ENCODE results near the gene TUBB4B.

Gene TUBB4B

DNA sequence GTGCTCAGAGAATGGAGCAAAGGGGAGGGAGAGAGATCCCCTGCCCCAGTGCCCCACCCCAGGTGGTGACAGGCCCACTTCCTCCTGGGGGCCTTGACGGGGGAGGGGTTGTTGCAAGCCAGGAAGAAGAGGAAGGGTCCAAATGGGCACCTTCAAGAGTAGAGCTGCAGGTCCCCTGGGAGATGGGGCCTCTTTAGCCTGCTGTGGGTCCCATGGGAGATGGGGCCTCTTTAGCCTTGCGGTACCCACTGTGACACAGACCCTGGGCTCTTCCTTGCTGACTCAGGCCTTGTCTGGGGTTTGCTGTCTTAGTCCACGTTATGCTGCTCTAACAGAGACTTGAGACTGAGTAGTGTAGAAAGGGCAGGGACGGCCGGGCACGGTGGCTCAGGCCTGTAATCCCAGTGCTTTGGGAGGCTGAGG, 26.9 kb downstream of the TUBB4B start:
- no CpG with 5 or more reads among the region's 6 CpGs for WGBS (ENCODE audit: extremely low coverage, insufficient coverage, low lambda C conversion rate)

GRCh38 chr9:137268538-137269201, 27.6 kb downstream of the TUBB4B start:
- Histone ChIP-seq H3K27me3 (ENCODE audit: insufficient read depth, low read length, poor library complexity) (no peaks in the 10 kb centered on the region), H3K27ac (ENCODE audit: low read depth, low read length) (no peak overlapping the region), H4K8ac (ENCODE audit: low read depth, low read length) (no peak overlapping the region), H3K36me3 (ENCODE audit: control insufficient read depth, insufficient read depth, low read length) (peaks cover 12% of the 10 kb centered on the region), H3K18ac (ENCODE audit: low read length) (no peak overlapping the region), H3K23ac (ENCODE audit: low read length) (no peak overlapping the region), H3K4me1 (ENCODE audit: control insufficient read depth, low read depth, low read length) (no peaks in the 10 kb centered on the region), H3K4me2 (ENCODE audit: low read length) (no peak overlapping the region), H2AK5ac (ENCODE audit: low read length) (no peak overlapping the region), H2BK120ac (ENCODE audit: low read depth, low read length) (no peak overlapping the region), H3K79me1 (ENCODE audit: low read length) (peaks cover 5% of the 10 kb centered on the region), H3K4ac (ENCODE audit: low read depth, low read length) (no peak overlapping the region), H3K9ac (ENCODE audit: low read length) (no peak overlapping the region), H4K5ac (ENCODE audit: low read length) (no peak overlapping the region), H2BK15ac (replicated peaks; ENCODE audit: low read depth) (no peak overlapping the region), H3K56ac (ENCODE audit: low read length) (no peak overlapping the region), H3K4me3 (ENCODE audit: low read length) (no peak overlapping the region), H2BK5ac (ENCODE audit: low read length) (no peak overlapping the region), H3K79me2 (ENCODE audit: control insufficient read depth, insufficient read depth, low read length) (no peaks in the 10 kb centered on the region)
- DNase-seq = no peak
- no CpG with 5 or more reads among the region's 19 CpGs for WGBS (ENCODE audit: extremely low coverage, insufficient coverage, low lambda C conversion rate)

More for the DNA sequence above, 26.9 kb downstream of the TUBB4B start:
- Histone ChIP-seq H3K4ac (ENCODE audit: low read depth, low read length) (no peak overlapping the region), H3K36me3 (ENCODE audit: control insufficient read depth, insufficient read depth, low read length) (peaks cover 12% of the 10 kb centered on the region), H3K4me1 (ENCODE audit: control insufficient read depth, low read depth, low read length) (no peaks in the 10 kb centered on the region), H2BK5ac (ENCODE audit: low read length) (no peak overlapping the region), H4K8ac (ENCODE audit: low read depth, low read length) (no peak overlapping the region), H3K79me1 (ENCODE audit: low read length) (peaks cover 2% of the 10 kb centered on the region), H2BK120ac (ENCODE audit: low read depth, low read length) (no peak overlapping the region), H3K56ac (ENCODE audit: low read length) (no peak overlapping the region), H3K79me2 (ENCODE audit: control insufficient read depth, insufficient read depth, low read length) (no peaks in the 10 kb centered on the region), H3K27ac (ENCODE audit: low read depth, low read length) (no peak overlapping the region), H3K9ac (ENCODE audit: low read length) (no peak overlapping the region), H3K23ac (ENCODE audit: low read length) (no peak overlapping the region), H3K4me2 (ENCODE audit: low read length) (no peak overlapping the region), H3K4me3 (ENCODE audit: low read length) (no peak overlapping the region), H2AK5ac (ENCODE audit: low read length) (no peak overlapping the region), H3K18ac (ENCODE audit: low read length) (no peak overlapping the region), H4K5ac (ENCODE audit: low read length) (no peak overlapping the region), H3K27me3 (ENCODE audit: insufficient read depth, low read length, poor library complexity) (no peaks in the 10 kb centered on the region), H2BK15ac (replicated peaks; ENCODE audit: low read depth) (no peak overlapping the region)
- no peak for DNase-seq

- no peak for DNase-seq
- Histone ChIP-seq H2BK120ac (ENCODE audit: low read depth, low read length) (no peak overlapping the region), H3K9ac (ENCODE audit: low read length) (no peak overlapping the region), H3K23ac (ENCODE audit: low read length) (no peak overlapping the region), H3K27ac (ENCODE audit: low read depth, low read length) (no peak overlapping the region), H3K36me3 (ENCODE audit: control insufficient read depth, insufficient read depth, low read length) (peaks cover 8% of the 10 kb centered on the region), H3K4me1 (ENCODE audit: control insufficient read depth, low read depth, low read length) (no peaks in the 10 kb centered on the region), H2AK5ac (ENCODE audit: low read length) (no peak overlapping the region), H4K8ac (ENCODE audit: low read depth, low read length) (no peak overlapping the region), H3K4ac (ENCODE audit: low read depth, low read length) (no peak overlapping the region), H2BK5ac (ENCODE audit: low read length) (no peak overlapping the region), H2BK15ac (replicated peaks; ENCODE audit: low read depth) (no peak overlapping the region), H4K5ac (ENCODE audit: low read length) (no peak overlapping the region), H3K4me2 (ENCODE audit: low read length) (no peak overlapping the region), H3K56ac (ENCODE audit: low read length) (no peak overlapping the region), H3K79me1 (ENCODE audit: low read length) (peaks cover 5% of the 10 kb centered on the region), H3K4me3 (ENCODE audit: low read length) (no peak overlapping the region), H3K18ac (ENCODE audit: low read length) (no peak overlapping the region), H3K79me2 (ENCODE audit: control insufficient read depth, insufficient read depth, low read length) (no peaks in the 10 kb centered on the region), H3K27me3 (ENCODE audit: insufficient read depth, low read length, poor library complexity) (no peaks in the 10 kb centered on the region)
- no CpG with 5 or more reads among the region's 17 CpGs for WGBS (ENCODE audit: extremely low coverage, insufficient coverage, low lambda C conversion rate)
These were observed 28.2 kb downstream of the TUBB4B start for GRCh38 chr9:137269231-137269772.

GRCh38 chr9:137270929-137271695, 30.0 kb downstream of the TUBB4B start:
- H3K4me2 ChIP-seq (ENCODE audit: low read length) = no peak overlapping the region
- H3K23ac ChIP-seq (ENCODE audit: low read length) = no peak overlapping the region
- H3K36me3 ChIP-seq (ENCODE audit: control insufficient read depth, insufficient read depth, low read length) = peaks cover 4% of the 10 kb centered on the region
- no peak overlapping the region for H4K8ac ChIP-seq (ENCODE audit: low read depth, low read length)
- H3K18ac ChIP-seq (ENCODE audit: low read length) = no peak overlapping the region
- H3K79me1 ChIP-seq (ENCODE audit: low read length) = peaks cover 5% of the 10 kb centered on the region
- no peak overlapping the region for H3K4ac ChIP-seq (ENCODE audit: low read depth, low read length)
- no peak overlapping the region for H2BK15ac ChIP-seq (replicated peaks; ENCODE audit: low read depth)
- H3K27me3 ChIP-seq (ENCODE audit: insufficient read depth, low read length, poor library complexity) = no peaks in the 10 kb centered on the region
- DNase-seq = no peak
- H3K27ac ChIP-seq (ENCODE audit: low read depth, low read length) = no peak overlapping the region
- H4K5ac ChIP-seq (ENCODE audit: low read length) = no peak overlapping the region
- WGBS (ENCODE audit: extremely low coverage, insufficient coverage, low lambda C conversion rate) = no CpG with 5 or more reads among the region's 32 CpGs
- no peak overlapping the region for H3K56ac ChIP-seq (ENCODE audit: low read length)
- no peak overlapping the region for H2BK5ac ChIP-seq (ENCODE audit: low read length)
- no peak overlapping the region for H2BK120ac ChIP-seq (ENCODE audit: low read depth, low read length)
- no peak overlapping the region for H3K9ac ChIP-seq (ENCODE audit: low read length)
- H3K79me2 ChIP-seq (ENCODE audit: control insufficient read depth, insufficient read depth, low read length) = no peaks in the 10 kb centered on the region
- no peaks in the 10 kb centered on the region for H3K4me1 ChIP-seq (ENCODE audit: control insufficient read depth, low read depth, low read length)
- H3K4me3 ChIP-seq (ENCODE audit: low read length) = no peak overlapping the region
- H2AK5ac ChIP-seq (ENCODE audit: low read length) = no peak overlapping the region

GRCh38 chr9:137271696-137272076, 30.6 kb downstream of the TUBB4B start:
- WGBS (ENCODE audit: extremely low coverage, insufficient coverage, low lambda C conversion rate) = no CpG with 5 or more reads among the region's 3 CpGs
- Histone ChIP-seq H3K18ac (ENCODE audit: low read length) (no peak overlapping the region), H3K4me3 (ENCODE audit: low read length) (no peak overlapping the region), H3K4ac (ENCODE audit: low read depth, low read length) (no peak overlapping the region), H3K27me3 (ENCODE audit: insufficient read depth, low read length, poor library complexity) (no peaks in the 10 kb centered on the region), H2AK5ac (ENCODE audit: low read length) (no peak overlapping the region), H3K79me1 (ENCODE audit: low read length) (peaks cover 5% of the 10 kb centered on the region), H3K9ac (ENCODE audit: low read length) (no peak overlapping the region), H2BK120ac (ENCODE audit: low read depth, low read length) (no peak overlapping the region), H3K23ac (ENCODE audit: low read length) (no peak overlapping the region), H3K4me2 (ENCODE audit: low read length) (no peak overlapping the region), H3K56ac (ENCODE audit: low read length) (no peak overlapping the region), H3K79me2 (ENCODE audit: control insufficient read depth, insufficient read depth, low read length) (no peaks in the 10 kb centered on the region), H2BK15ac (replicated peaks; ENCODE audit: low read depth) (no peak overlapping the region), H2BK5ac (ENCODE audit: low read length) (no peak overlapping the region), H3K36me3 (ENCODE audit: control insufficient read depth, insufficient read depth, low read length) (peaks cover 4% of the 10 kb centered on the region), H4K5ac (ENCODE audit: low read length) (no peak overlapping the region), H4K8ac (ENCODE audit: low read depth, low read length) (no peak overlapping the region), H3K4me1 (ENCODE audit: control insufficient read depth, low read depth, low read length) (peaks cover 4% of the 10 kb centered on the region), H3K27ac (ENCODE audit: low read depth, low read length) (no peak overlapping the region)
- no peak for DNase-seq

Data from mesendoderm (in vitro differentiated cells).